ENCODE measurements around the gene MECR.

Gene MECR

GRCh38 chr1:29255134-29255666 lies 24.5 kb upstream of the MECR start:
- no peak for DNase-seq

GRCh38 chr1:29254346-29254745 lies 23.6 kb upstream of the MECR start:
- DNase-seq = no peak

DNA sequence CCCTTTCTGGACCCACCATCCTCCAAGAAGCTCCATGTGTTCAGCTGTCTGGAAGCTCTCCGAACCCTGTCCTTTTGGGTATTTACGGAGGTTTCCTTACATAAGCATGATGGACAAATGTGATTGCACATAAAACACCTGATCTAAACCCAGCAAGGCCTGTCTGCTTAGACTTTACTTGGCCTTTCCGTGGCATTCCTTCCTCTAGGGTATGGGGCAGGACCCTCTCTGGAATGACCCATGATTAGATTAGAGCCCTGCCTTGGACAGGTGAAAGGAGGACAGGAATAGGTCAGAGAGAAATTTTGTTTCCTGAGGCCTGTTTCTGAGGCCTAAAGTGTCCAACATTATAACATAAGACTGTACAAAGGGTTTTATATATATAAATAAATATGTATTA lies 22.4 kb upstream of the MECR start:
- DNase-seq = no peak

DNA sequence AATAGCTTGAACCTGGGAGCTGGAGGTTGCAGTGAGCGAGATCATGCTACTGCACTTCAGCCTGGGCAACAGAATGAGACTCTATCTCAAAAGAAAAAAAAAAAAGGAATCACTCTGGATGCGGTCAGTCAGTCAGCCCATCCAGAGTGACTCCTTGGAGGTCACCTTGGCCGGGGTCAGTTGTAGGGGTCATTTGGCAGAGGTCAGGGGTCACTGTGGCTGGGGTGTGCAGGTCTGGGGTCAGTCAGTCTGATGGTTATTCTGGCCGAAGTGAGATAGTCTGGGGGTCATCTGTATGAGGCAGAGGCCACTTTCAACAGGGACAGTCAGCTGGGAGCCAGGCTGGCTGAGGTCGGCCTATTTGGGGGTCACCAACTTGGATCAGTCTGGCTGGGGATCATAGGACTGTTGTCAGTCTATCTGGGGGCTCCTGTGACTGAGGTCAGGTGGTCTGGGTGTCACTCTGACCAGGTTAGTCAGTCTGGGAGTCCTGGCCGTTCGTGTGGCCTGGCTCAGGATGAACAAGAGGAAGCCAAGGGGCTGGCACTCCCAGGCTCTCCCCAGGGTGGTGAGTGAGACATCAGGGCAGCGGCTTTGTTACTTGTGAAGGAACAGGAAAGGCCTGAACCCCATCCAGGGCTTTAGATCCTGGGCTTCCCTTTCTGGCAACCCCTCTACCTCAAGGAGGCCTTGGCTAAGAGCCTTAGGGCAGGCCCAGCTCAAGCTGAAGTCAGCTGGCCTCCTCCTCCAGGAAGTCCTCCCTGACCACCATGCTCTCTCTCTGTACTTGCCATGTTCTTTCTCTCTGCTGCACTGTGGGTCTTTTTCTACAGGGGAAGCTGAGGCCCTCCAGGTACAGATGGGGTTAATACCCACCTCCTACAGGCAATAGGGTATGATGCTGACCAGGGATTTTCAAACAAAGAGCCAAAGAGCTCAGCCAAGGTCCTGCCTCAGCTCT lies 20.7 kb upstream of the MECR start:
- no peak for DNase-seq

DNA sequence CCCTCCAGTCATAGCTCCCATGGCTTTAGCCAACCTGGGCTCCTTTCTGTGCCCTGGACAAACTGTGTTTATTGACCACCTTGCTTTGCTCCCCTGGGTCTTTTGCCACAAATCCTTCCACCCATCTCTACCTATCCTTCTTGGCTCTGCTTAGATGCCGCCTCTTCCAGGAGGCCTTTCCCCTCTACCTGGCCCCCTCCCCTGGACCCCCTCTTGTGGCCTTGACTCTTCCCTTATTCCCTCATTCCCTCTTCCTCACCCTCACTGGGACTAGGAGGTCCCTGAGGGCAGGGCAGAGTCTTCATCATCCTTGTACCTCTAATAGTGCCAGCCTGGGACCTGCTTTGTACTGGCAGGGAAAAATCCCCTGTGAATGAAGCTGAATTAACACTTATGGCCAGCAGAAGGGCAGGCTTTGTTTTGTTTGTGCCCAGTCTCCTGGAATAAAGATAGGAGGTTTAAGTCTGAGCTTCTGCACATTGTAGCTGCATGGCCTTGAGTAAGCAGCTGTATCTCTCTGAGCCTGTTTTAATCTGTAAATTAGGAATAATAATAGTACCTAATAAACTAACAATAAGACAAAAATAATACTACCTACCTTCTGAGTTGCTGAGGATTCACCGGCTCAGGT lies 19.3 kb upstream of the MECR start:
- DNase-seq = no peak

DNA sequence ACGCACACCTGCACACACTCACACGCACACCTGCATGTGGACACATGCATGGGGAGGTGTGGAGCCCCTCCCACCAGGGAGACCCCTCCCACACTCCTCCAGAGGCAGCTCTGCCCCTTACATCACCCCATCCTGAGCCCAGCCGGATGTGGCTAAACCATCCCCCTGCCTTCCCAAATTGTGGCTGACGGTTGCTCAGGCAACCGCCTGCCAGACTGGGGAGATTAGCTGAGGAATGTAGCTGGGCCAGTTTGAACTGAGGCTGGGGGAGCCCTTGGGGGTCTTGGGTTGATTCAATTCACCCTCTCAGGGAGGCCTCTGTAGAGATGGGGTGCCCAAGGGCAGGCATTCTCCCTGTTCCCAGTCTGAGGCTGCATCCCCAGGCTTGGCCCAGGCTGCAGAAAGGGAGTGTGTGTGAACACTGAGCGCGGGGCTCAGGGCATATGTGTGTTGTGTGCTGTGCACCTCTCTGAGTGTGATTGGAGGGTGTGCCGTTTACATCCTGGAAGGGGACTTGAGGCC lies 18.5 kb upstream of the MECR start:
- DNase-seq = no peak

DNA sequence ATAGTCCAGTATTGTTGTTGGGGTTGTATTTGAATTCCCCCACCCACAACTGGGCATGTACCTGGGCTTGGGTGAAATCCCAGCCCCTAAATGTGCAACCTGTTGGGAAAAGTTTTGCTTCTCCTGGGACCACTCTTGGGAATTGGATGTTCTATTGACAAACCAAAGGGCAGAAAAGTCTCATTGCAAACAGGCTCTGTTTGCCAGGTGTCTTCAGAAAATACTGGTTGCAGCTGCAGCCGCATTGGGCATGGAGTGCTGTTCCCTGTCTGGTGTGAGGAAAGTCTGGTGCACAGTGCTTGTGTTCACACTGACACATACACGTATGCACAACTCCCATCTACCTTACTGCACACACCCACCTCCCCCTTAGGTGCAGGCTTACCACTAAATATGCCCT lies 17.7 kb upstream of the MECR start:
- no peak for DNase-seq

DNA sequence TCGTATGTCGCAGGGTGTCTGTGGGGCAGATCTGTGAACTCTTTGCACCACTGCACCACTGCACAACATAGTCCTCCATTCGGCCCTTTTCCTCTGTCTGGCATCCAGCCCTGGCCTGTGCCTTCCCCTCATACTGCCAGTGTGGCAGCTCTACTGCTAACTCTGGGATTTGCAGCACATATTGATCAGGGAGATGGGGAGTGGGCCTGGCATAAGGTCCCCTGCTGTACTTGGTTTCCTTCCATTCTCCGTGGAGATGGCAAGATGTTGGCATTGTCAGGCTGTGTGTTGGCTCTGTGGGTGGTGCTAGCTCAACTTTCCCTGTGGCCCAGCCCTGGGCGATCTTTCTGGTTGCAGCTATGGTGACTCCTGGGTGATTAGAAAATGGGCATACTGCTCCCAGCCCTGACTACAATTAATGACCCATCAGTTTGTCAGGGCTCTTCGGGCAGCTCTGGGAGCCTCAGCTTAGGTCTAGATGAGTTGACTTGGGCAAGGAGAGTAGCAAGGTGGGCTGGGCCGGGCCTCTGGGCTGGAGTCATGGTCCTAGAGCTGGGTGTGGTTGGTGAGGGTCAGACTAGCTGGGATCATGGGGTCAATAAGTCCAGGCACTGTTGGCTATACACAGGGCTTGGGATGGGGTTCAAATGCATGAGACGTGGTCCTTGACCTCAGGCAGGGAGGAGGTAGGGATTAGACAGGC lies 17.0 kb upstream of the MECR start:
- DNase-seq = no peak

DNA sequence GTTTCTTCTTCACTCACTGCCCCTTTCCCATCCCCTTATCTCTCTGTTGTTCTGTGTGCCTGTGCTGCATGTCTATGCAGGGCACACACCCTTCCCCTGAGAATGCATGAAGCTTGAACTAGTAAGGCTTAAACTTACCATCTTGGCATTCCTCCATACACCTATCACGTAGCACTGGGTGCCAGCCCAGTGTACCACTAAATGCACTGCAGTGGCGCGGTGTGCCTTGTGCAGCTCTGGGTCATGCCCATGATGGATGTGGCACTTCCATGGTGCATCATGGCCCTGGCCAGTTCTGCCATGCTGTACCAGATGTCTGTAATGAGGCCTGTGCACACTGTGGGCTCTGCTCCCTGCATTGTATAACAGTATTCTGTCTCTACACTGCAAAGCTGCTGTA lies 16.3 kb upstream of the MECR start:
- DNase-seq = no peak

DNA sequence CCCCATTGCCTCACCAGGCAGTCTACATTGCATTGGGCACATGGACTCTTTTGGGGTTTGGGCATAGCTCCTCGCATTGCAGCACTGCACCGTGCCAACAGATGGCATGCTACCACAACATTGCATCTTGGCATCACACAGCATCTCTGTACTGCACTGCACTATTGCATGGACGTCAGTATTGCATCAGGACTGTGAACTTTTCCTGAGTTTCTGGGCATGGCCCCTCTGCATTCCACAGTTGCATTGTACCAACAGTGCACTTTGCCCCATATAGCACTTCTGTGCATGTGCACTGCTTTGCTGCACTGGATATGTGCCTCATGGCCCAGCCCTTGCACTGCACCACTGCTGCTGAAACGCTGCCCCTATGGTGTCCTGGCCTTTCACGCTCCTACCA lies 15.1 kb upstream of the MECR start:
- no peak for DNase-seq

DNA sequence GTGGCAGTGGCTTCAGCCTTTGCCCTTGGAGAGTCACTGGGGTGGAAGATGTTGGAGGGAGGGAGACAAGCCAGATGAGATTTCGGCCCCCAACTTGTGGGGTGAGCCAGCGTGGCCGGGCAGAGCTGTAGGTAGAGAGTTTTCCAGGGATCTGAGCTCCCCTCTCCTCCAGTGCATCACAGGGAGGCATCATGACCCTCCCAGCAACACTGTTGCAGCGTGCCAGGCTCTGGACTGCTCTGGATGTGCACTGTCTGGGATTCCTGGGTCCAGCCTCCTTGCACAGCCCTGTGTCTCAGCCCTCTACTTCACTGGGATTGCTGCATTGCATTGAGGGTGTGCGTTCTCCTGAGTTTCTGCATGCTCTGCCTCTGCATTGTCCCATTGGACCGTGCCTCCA lies 14.5 kb upstream of the MECR start:
- no peak for DNase-seq

GRCh38 chr1:29243871-29244200 lies 13.1 kb upstream of the MECR start:
- no peak for DNase-seq

GRCh38 chr1:29243023-29243870 lies 12.5 kb upstream of the MECR start:
- DNase-seq = no peak

GRCh38 chr1:29240986-29241385 lies 10.3 kb upstream of the MECR start:
- DNase-seq = no peak

GRCh38 chr1:29240400-29240837 lies 9.7 kb upstream of the MECR start:
- no peak for DNase-seq

GRCh38 chr1:29239142-29239541 lies 8.4 kb upstream of the MECR start:
- no peak for DNase-seq

DNA sequence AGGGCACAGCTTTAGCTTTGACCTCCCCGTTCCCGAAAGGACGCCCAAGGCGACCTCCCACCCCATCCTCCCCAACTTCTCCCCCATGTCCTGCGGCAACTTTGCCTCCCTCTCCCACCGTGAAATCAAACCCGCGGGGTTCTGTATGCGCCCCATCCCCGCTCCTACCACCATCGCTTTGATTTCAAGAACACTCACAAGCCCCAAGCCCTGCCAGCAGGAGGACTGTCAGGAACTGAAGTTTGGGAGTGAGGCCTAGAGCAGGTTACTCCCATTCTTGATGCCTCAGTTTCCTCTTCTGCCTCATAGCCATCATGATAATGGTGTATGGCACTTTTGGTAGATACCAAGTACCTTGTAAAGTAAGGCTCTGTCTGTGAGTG lies 7.9 kb upstream of the MECR start:
- DNase-seq = no peak

DNA sequence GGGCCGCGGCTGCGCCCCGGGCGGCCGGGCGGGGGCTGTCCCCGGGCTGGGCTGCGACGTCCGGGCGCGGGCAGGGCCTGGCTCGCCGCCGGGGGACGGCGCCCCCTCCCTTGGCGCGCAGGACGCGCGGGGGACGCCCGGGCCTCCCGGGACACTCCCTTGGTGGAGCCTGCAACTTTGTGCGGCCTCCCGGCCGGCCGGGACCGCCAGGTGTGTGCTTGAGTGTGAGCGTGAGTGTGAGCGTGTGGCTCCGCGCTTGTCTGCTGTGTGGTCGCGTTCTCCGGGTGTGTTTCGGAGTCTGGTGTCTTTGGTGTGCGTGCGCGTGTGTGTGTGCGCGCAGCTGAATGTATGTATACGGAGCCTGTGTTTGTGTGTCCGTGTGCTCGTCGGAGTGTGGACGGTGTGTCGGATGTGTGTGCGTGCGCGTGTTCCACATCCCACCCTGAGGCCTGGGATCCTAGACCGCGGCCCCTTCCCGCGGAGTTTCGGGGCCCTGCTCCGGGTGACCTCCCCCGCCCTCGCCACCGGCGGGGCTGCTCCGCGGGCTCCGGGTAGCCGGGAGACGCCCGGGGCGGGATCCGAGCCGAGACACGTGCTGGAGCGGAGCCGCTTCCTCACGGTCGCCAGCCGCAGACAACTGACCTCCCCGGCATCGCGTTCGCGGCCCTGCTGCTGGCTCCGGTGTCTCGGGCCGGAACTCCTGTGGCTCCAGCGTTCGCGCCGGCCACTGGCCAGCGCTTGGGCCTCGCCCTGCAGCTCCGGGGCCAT lies 7.3 kb upstream of the MECR start:
- no peak for DNase-seq

DNA sequence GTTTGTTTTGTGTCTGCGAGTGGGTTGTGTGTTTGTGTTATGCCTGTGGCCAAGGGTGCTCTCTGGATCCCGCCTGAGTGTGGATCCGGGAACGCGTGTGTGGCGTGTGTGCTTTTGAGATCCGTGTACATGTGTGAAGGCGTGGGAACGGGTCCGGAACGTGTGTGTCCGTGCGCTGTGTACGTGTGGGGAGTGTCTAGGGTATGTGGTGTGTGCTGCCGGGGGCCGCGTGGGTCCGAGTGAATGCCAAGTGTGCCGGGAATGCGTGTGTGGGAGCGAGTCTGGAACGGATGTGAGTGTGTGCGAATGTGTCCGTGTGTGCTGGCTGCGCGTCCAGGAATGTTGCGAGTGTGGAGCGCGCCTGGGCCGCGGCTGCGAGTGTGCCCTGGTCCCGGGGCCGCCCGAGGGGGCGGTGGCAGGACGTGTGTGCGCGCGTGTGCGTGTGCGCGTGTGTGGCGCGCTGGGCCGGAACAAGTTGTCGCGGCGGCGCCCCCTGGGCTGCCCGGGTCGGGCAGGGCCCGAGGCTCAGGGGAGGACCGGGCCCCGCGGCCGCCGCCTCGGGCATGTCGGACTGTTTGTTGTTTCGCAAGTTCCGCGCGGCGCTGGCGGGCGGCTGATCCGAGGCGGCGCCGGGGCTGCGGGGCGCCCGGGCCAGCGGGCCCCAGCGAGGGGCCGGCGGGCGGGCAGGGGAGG lies 6.5 kb upstream of the MECR start:
- DNase-seq = no peak

- DNase-seq = peak in 1 of 5 donors; percentile 10
Measured at GRCh38 chr1:29236712-29237128, 6.0 kb upstream of the MECR start.

Data from T-helper 1 cell (primary cell).